NCI-H1092 treated with DMSO at 0.1 percent for 48 hours (cell line): Measurements from ENCODE around the gene UBL4A.
A peak's percentile ranks its signal among the peaks of the same experiment; 100 is the strongest.

Source experiments
- DNase-seq: peaks from one replicate; lab custom pipeline; 2025; lab: John Stamatoyannopoulos, UW

The UBL4A gene

DNA sequence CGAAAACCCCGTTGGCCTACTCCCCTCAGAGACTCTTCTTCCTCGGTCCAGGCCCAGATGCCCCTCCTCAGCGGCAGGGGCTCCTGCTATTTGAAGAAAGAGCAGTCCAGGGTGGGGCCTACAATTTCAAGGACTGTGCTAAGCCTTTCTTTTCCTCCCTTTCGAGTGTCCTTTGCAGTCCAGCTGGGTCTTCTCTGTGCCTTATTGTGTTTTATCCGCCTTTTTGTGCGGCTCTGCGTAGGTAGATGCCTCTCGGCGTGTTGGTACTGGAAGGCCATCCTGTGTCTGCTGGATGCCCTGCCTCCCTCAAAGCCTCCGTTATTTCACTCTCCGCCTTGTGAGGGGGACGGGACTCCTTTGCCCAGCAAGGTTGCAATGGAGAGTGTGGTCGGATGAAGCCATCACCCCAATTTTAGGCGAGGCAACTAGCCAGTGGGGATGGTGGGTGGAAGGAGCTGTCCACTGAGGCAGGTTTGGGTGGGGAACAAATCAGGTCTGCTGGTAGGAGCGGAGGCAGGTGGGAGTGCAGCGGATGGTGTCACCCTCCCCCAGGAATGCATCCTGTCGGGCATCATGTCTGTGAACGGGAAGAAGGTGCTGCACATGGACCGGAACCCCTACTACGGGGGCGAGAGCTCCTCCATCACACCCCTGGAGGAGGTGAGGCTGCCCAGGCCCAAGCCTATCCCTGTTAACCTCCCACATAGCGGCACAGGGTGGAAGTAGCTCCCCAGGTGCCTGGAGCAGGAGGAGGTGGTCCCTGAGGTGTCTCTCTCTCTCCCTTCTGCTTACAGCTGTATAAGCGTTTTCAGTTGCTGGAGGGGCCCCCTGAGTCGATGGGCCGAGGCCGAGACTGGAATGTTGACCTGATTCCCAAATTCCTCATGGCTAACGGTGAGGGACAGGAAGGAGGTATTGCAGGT, 48.2 kb downstream of the UBL4A start:
- no peak for DNase-seq

DNA sequence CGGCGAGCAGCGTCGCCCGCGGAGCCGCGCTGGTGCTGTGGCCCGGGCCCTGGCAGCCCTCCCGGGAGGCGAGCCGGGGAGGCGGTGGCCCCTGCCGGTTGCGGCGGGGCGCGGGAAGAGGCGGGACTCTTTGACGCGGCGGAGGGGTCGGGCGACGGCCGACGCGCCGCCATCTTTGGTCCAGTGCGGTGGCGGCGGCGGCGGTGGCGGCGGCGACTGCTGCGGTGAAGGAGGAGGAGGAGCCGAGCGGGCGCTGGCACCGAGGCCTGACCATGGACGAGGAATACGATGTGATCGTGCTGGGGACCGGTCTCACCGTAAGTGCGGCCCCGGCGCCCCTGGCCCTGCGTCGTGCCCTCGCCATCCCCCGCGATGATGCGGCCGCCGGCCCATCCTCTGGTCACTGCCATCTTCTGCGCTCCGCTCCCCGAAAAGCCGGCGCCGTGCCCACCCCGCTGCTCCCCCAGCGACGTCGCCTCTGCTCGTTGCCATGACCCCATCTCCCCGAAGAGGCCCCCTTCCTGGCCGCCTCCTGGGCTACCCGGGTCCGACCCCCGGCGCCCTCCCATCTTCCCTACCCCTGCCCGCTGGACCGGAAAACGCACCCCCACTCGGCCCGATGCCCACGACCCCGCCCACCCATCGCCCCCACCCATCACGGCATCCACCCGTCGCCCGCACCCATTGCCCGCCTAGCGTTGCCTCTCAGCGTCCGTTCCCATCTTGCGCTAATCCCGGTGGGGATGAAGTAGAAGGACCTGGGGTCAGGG, 49.2 kb downstream of the UBL4A start, which contains the start of gene GDI1:
TSS of gene GDI1 (plus strand) at position 172 of the 770 bp plus-strand sequence. CDS start at position 273, 101 bp downstream.
- DNase-seq, result peak; percentile 41

DNA sequence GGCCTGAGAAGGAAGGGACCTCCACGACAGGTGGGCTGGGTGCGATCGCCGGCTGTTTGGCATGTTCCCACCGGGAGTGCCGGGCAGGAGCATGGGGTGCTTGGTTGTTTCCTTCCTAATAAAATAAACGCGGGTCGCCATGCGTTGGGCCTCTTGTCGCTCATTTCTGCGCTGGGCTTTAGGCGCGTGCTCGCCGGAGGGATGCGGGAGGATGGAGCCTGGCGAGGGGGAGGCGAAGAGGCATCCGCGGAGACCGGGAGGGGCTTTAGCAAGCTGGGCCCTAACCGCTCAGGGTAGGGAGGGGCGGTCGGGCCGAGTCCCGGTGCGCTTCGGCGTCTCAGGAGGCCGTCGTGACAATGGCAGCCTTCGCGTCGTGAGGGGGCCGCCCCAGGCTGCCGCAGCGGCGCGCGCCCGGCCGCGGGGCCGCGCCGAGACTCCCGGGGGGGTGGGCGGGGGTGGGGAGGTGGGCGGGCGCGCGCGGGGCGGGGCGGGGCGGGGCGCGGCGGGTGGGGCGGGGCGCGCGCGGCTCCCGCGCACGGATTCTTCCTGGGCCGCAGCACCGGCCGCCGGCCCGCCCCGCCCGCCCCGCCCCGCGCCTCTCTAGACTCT, 49.9 kb downstream of the UBL4A start:
- peak; percentile 42 for DNase-seq

DNA sequence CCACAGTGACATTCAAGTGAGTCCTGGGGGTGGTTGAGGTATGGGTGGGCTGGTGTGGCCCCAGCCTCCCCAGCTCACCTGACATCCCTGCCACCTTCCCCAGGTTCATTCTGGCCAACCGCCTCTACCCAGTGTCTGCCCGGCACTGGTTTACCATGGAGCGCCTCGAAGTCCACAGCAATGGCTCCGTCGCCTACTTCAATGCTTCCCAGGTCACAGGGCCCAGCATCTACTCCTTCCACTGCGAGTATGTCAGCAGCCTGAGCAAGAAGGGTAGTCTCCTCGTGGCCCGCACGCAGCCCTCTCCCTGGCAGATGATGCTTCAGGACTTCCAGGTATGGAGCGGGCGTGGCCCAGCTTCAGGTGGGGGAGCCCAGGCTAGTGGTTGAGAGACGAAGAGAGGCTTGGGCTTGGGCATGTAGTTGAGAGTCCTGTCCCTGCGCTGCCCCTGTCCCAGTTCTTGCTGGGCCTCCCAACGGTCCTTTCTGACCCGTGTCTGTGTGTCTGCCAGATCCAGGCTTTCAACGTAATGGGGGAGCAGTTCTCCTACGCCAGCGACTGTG, 51.2 kb downstream of the UBL4A start:
- no peak for DNase-seq

DNA sequence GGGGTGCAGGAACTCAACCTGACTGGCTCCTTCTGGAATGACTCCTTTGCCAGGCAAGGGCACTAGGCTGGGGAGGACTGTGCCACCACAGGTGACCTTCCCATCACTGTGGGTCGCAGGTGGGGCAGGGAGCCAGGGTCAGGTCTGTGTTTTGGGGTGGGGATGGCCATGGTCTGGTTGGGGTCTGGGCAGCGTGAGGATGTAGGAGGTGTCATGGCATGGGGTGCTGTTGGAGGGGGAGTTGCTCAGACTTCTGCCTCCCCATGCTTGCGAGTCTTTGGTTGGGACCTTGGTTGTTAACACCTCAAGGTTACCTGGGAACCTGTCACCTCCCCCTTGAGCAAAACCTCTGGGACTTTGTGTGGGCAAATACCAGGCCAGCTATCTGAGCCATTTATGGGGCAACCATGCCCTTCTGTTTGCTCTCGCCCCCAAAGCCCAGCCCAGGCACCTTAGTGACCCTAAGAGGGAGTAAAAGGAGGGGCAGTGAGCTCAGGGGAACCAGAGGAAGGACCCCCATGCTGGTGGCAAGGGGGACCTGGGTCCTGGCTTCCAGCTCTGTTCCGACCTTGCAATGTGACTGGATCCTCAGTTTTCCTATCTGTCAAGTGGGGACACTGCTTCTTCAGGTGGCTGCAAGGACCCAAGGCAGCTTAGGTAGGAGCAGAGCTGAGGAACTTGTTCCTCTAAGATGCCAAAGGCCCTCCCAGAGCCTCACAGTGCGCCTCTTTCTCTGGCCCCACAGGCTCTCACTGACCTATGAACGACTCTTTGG, 51.8 kb downstream of the UBL4A start:
- no peak for DNase-seq
